Breast epithelium (tissue), 3 donors: ENCODE measurements around the gene CETP.

Experiments
- CTCF ChIP-seq, 3 donors: fragments of 450-650 bp; IDR thresholded peaks; one replicate each; pipeline ENCODE4 v1.5.1; 2016 to 2017; ENCODE audit warnings: antibody characterized with exemption in 3 of 3, mild to moderate bottlenecking in 3 of 3, moderate library complexity in 3 of 3
- POLR2AphosphoS5 ChIP-seq, 3 donors: sonication (generic); formaldehyde crosslinking; IDR thresholded peaks; one replicate each; pipeline ENCODE4 v1.6.1; 2017; ENCODE audit warnings: antibody characterized with exemption in 3 of 3

GRCh38 chr16:57023541-57024249 lies 61.9 kb downstream of the CETP start:
- TF ChIP-seq CTCF (IDR thresholded peaks at IDR 0.05), result no peak
- no peak for TF ChIP-seq POLR2AphosphoS5 (IDR thresholded peaks at IDR 0.05)
